ENCODE measurements around the gene DPPA3. TPM values are rescaled to one million over a fixed set of nuclear protein-coding genes. Genes with fewer than 3 reads are reported as not detected.

Gene DPPA3
- total RNA-seq, 4 donors from 2014 or later, result not detected

DNA sequence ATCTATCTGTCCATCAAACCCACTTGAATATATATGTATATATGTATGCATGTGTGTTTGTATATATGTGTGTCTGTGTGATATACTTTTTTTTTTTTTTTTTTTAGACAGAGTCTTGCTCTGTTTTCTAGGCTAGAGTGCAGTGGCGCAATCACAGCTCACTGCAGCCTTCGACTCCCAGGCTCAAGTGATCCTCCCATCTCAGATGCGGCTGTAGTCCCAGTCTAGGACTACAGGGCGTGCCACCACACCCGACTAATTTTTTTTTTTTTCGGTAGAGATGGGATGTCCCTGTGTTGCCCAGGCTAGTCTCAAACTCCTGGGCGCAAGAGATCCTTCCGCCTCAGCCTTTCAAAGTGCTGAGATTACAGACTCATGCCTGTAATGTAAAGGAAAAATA lies 32.5 kb upstream of the DPPA3 start:
- Histone ChIP-seq H3K27ac (no peak overlapping the region), H3K27me3 (peaks cover 3% of the 10 kb centered on the region), H3K36me3 (no peaks in the 10 kb centered on the region), H3K9me3 (no peaks in the 10 kb centered on the region), H3K4me1 (no peaks in the 10 kb centered on the region), H3K4me3 (no peak overlapping the region)
- no peak for DNase-seq (ENCODE audit: low spot score in 2 of 2)
- TF ChIP-seq POLR2AphosphoS5 (IDR thresholded peaks at IDR 0.05) (no peak), CTCF (IDR thresholded peaks at IDR 0.05) (no peak), EP300 (IDR thresholded peaks at IDR 0.05) (no peak), POLR2A (IDR thresholded peaks at IDR 0.05) (no peak)
- WGBS, result 56% methylated on average over 8 of the region's 8 CpGs

- TF ChIP-seq POLR2A (IDR thresholded peaks at IDR 0.05) (no peak), EP300 (IDR thresholded peaks at IDR 0.05) (no peak), CTCF (IDR thresholded peaks at IDR 0.05) (no peak), POLR2AphosphoS5 (IDR thresholded peaks at IDR 0.05) (no peak)
- DNase-seq (ENCODE audit: low spot score in 2 of 2), result no peak
- Histone ChIP-seq H3K4me3 (no peak overlapping the region), H3K4me1 (no peaks in the 10 kb centered on the region), H3K27ac (no peak overlapping the region), H3K36me3 (no peaks in the 10 kb centered on the region), H3K9me3 (no peaks in the 10 kb centered on the region), H3K27me3 (peaks cover 3% of the 10 kb centered on the region)
- WGBS, result 43% methylated on average over 9 of the region's 9 CpGs
Measured at GRCh38 chr12:7679251-7680045, 31.8 kb upstream of the DPPA3 start.

GRCh38 chr12:7681535-7681934 lies 29.7 kb upstream of the DPPA3 start:
- no peak for DNase-seq (ENCODE audit: low spot score in 2 of 2)
- Histone ChIP-seq H3K27me3 (peaks cover 3% of the 10 kb centered on the region), H3K9me3 (no peaks in the 10 kb centered on the region), H3K4me1 (no peaks in the 10 kb centered on the region), H3K27ac (no peak overlapping the region), H3K4me3 (no peak overlapping the region), H3K36me3 (no peaks in the 10 kb centered on the region)
- TF ChIP-seq EP300 (IDR thresholded peaks at IDR 0.05) (no peak), POLR2AphosphoS5 (IDR thresholded peaks at IDR 0.05) (no peak), CTCF (IDR thresholded peaks at IDR 0.05) (no peak), POLR2A (IDR thresholded peaks at IDR 0.05) (no peak)
- WGBS, result 78% methylated on average over 2 of the region's 2 CpGs

GRCh38 chr12:7693793-7694192 lies 17.4 kb upstream of the DPPA3 start:
- Histone ChIP-seq H3K4me1 (no peaks in the 10 kb centered on the region), H3K9me3 (no peaks in the 10 kb centered on the region), H3K36me3 (no peaks in the 10 kb centered on the region), H3K27me3 (no peaks in the 10 kb centered on the region), H3K27ac (no peak overlapping the region), H3K4me3 (no peak overlapping the region)
- DNase-seq (ENCODE audit: low spot score in 2 of 2), result no peak
- no peak for TF ChIP-seq POLR2A (IDR thresholded peaks at IDR 0.05)
- no peak for TF ChIP-seq EP300 (IDR thresholded peaks at IDR 0.05)
- TF ChIP-seq CTCF (IDR thresholded peaks at IDR 0.05), result no peak
- no peak for TF ChIP-seq POLR2AphosphoS5 (IDR thresholded peaks at IDR 0.05)
- 75% methylated on average over 6 of the region's 6 CpGs for WGBS

DNA sequence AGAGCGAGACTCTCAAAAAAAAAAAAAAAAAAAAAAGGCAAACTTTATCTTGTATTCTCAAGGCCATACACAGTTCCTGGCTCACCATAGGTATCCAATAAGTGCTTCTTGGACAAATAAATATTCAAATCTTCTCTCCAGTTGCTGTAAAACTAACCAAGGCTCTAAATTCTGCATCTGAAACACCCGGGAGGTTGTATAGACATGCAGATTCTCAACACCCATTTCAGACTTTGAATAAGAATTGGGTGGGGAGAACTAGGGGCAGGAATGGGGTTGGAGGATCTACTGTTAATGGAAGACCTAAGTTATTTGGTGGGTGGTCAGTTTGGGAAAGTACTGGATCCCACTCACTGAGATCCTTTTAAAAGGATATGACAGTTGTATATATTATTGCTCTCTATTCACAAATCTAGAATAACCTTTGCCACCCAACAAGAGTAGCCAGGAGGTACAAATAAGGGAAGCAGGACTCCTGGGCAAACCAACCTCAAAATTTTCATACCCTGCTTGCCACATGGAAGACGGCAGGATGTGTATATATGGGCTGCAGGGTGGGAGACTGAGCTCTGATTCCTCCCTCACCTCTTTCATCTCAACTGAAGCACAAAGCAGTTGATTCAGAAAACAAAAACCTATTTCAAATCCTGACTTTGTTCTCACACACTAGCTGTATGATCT lies 16.5 kb upstream of the DPPA3 start:
- H3K9me3 ChIP-seq, result no peaks in the 10 kb centered on the region
- no peak overlapping the region for H3K4me3 ChIP-seq
- no peaks in the 10 kb centered on the region for H3K27me3 ChIP-seq
- no peaks in the 10 kb centered on the region for H3K4me1 ChIP-seq
- WGBS, result 72% methylated on average over 3 of the region's 3 CpGs
- no peak for DNase-seq (ENCODE audit: low spot score in 2 of 2)
- H3K27ac ChIP-seq, result no peak overlapping the region
- H3K36me3 ChIP-seq, result no peaks in the 10 kb centered on the region
- no peak for TF ChIP-seq POLR2AphosphoS5 (IDR thresholded peaks at IDR 0.05)
- TF ChIP-seq POLR2A (IDR thresholded peaks at IDR 0.05), result no peak
- TF ChIP-seq CTCF (IDR thresholded peaks at IDR 0.05), result no peak
- no peak for TF ChIP-seq EP300 (IDR thresholded peaks at IDR 0.05)
